GM20000 (cell line): ENCODE measurements around the gene JAKMIP1.

Experiments
- DNase-seq: peaks from one replicate; pipeline ENCODE4 v3.0.0; 2012; ENCODE audit warnings: low spot score
- CTCF ChIP-seq: IDR thresholded peaks from 2 replicates; pipeline ENCODE4 v1.5.1; 2012; ENCODE audit warnings: mild to moderate bottlenecking, control low read depth; ENCODE audit errors: extremely low read depth, missing control alignments

Gene JAKMIP1

GRCh38 chr4:6194458-6195195 is 5.7 kb downstream of the JAKMIP1 start:
- no peak for DNase-seq
- no peak for TF ChIP-seq CTCF

- no peak for TF ChIP-seq CTCF
- DNase-seq: no peak
Measured at GRCh38 chr4:6193399-6193798, 7.0 kb downstream of the JAKMIP1 start.

GRCh38 chr4:6192245-6192644 is 8.1 kb downstream of the JAKMIP1 start:
- no peak for DNase-seq
- TF ChIP-seq CTCF: no peak

GRCh38 chr4:6191448-6192130 is 8.8 kb downstream of the JAKMIP1 start:
- TF ChIP-seq CTCF: no peak
- no peak for DNase-seq

GRCh38 chr4:6190486-6190885 is 9.9 kb downstream of the JAKMIP1 start:
- no peak for DNase-seq
- no peak for TF ChIP-seq CTCF

- DNase-seq: no peak
- no peak for TF ChIP-seq CTCF
Measured at GRCh38 chr4:6189511-6189910, 10.8 kb downstream of the JAKMIP1 start.

- no peak for TF ChIP-seq CTCF
- DNase-seq: no peak
Measured at GRCh38 chr4:6188687-6189305, 11.6 kb downstream of the JAKMIP1 start.
